Subcutaneous adipose tissue (tissue), 4 donors: ENCODE results near the gene TOMM40. TPM values are rescaled to one million over a fixed set of nuclear protein-coding genes. Genes with fewer than 3 reads are reported as not detected.

Experiments
- total RNA-seq, 4 donors: library from RNA; depleted of rRNA; stranded (reverse); fragments of >200 nt; gene quantifications; one replicate each; pipeline ENCODE4 v1.1.0, GENCODE V29; 2016
- TF ChIP-seq, protein P1 (sequence below): fragments of 450-650 bp; IDR thresholded peaks from one replicate; pipeline ENCODE4 v1.5.1; 2016; ENCODE audit warnings: low read depth, mild to moderate bottlenecking, control low read depth, antibody characterized with exemption, moderate library complexity

The TOMM40 gene
- total RNA-seq, 4 donors from 2014 or later = 18.3 to 69.5 (median 34.6) TPM

DNA sequence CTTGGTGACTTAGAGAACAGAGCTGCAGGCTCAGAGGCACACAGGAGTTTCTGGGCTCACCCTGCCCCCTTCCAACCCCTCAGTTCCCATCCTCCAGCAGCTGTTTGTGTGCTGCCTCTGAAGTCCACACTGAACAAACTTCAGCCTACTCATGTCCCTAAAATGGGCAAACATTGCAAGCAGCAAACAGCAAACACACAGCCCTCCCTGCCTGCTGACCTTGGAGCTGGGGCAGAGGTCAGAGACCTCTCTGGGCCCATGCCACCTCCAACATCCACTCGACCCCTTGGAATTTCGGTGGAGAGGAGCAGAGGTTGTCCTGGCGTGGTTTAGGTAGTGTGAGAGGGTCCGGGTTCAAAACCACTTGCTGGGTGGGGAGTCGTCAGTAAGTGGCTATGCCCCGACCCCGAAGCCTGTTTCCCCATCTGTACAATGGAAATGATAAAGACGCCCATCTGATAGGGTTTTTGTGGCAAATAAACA is 33.2 kb downstream of the TOMM40 start:
- TF ChIP-seq, protein P1, sequence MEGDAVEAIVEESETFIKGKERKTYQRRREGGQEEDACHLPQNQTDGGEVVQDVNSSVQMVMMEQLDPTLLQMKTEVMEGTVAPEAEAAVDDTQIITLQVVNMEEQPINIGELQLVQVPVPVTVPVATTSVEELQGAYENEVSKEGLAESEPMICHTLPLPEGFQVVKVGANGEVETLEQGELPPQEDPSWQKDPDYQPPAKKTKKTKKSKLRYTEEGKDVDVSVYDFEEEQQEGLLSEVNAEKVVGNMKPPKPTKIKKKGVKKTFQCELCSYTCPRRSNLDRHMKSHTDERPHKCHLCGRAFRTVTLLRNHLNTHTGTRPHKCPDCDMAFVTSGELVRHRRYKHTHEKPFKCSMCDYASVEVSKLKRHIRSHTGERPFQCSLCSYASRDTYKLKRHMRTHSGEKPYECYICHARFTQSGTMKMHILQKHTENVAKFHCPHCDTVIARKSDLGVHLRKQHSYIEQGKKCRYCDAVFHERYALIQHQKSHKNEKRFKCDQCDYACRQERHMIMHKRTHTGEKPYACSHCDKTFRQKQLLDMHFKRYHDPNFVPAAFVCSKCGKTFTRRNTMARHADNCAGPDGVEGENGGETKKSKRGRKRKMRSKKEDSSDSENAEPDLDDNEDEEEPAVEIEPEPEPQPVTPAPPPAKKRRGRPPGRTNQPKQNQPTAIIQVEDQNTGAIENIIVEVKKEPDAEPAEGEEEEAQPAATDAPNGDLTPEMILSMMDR = no peak

DNA sequence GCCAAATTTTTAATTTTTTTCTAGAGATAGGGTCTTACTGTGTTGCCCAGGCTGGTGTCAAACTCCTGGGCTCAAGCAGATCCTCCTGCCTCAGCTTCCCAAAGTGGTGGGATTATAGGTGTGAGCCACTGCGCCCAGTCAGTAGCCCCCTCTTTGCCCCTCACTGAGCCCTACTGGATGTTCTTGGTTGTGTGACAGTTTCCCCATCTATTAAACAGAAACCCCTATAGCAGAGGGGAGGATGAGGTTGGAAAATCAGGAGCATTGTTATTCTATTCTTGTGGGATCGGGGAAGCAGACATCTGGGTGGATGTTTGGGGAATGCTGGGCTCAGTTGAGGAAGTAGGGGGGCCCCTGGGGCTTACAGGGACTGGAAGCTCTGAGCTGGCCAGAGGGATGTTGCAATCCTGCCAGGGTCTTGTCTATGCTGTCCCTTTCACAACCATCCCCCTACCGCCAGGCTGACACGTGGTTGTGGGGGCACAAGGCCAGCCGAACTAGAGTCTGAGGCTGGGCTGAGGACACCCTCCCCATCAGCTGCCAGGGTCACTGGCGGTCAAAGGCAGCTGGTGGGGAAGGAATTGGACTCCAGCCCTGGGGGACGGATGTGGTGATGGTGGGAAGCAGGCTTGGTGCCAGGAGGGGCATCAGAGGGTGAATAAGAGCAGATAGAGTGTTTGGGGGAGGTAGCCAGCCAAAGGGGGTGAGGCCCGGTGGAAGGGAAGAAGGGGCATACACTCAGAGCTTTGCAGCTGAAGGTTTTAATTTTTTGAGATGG is 34.2 kb downstream of the TOMM40 start:
- TF ChIP-seq, protein P1 = no peak

DNA sequence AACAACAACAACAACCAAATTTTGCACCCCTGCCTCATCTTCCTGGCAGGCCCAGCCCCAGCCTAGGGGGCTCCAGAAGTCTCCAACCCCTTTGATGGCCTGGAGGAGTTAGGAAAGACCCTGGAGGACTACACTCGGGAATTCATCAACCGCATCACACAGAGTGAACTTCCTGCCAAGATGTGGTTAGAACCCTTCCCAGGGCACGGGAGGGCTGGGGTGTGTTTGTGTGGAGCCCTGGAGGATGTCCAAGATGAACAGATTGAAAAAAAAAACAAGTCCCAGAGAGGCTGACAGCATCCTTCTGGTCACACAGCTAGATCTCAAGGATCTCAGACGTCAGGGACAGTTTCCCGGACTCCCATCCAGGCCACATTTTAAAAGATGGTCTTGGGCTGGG is 36.7 kb downstream of the TOMM40 start:
- TF ChIP-seq, protein P1 = no peak

DNA sequence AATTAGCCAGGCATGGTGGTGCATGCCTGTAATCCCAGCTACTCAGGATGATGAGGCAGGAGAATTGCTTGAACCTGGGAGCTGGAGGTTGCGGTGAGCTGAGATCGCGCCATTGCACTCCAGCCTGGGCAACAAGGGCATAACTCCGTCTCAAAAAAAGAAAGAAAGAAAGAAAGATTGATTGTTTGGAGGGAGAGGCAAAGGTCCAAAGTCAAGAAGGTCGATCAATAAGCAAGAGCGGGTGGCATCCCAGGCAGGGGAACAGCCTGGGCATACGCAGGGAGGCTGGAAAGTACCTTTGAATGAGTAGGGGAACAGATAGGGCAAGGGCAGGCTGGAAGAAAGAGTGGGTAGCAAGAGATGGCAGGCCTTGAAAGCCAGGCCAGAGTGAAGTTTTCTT is 39.0 kb downstream of the TOMM40 start:
- TF ChIP-seq, protein P1 = no peak

DNA sequence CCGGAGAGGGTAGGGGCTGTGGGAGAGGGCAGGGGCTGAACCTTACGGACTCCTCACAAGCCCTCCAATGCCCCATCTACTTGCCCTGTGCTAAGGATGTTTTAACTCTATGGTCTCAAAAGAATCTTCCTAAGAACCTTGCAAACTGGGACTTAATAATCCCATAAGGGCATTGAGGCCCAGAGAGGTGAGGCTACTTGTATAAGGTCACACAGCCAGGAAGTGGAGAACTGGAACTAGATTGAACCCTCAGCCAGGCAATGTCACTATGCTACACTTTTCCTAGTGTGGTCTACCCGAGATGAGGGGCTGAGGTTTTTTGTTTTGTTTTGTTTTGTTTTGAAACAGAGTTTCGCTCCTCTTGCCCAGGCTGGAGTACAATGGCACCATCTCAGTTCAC is 40.5 kb downstream of the TOMM40 start:
- TF ChIP-seq, protein P1 = no peak

DNA sequence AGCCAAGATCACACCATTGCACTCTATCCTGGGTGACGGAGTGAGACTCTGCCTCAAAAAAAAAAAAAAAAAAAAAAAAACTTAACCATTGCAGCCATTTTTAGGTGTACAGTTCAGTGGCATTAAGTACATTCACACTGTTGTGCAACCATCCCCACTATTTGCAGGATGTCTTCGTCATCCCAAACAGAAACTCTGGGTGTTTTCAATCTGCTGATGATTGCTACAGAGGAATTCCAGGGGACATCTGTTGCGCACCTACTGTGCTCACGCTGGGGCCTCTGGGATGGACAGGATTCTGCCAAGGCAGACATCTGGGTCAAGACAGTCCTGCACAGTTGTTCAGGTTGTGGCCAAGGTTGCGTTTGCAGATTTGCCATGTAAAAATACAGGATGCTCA is 48.6 kb downstream of the TOMM40 start:
- TF ChIP-seq, protein P1 = no peak

DNA sequence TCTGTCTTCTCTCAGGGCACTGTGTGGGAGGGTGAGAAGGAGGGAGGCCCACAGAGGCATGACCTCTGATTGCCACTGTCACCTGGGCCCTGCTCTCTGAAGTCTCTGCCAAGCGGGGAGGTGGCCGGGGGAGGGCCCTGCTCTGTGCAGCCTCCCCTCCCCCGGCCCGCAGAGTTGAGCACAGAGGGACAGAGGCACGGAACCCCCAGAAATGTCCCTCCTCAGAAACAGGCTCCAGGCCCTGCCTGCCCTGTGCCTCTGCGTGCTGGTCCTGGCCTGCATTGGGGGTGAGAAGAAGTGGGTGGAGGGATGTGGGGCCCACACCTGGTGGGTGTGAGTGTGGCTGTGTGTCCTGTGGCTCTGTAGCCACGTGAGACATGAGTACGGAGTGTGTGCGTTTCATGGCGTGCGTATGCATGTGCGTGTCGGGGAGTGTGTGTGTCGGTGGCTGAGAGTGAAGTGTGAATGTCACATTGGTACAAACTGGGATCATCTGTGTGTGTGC is 51.1 kb downstream of the TOMM40 start, which contains the start of gene APOC4:
TSS of gene APOC4 (plus strand) at position 171 of the 505 bp plus-strand sequence. CDS start at position 212, 41 bp downstream.
- TF ChIP-seq, protein P1 = no peak
